HUES64 (cell line): ENCODE data around the gene MYO5B.

Source experiments
- H3K27ac ChIP-seq: 2 replicates; pipeline ENCODE4 v1.7.0; 2013; ENCODE audit warnings: low read depth, low read length, inconsistent platforms
- H3K27me3 ChIP-seq: 2 replicates; pipeline ENCODE4 v1.6.1; 2013; ENCODE audit warnings: mild to moderate bottlenecking, low read length; ENCODE audit not compliant: insufficient read depth
- H3K36me3 ChIP-seq: 2 replicates; pipeline ENCODE4 v1.6.1; 2013; ENCODE audit warnings: mild to moderate bottlenecking, low read length; ENCODE audit not compliant: insufficient read depth
- H3K4me1 ChIP-seq: 2 replicates; pipeline ENCODE4 v1.6.1; 2013; ENCODE audit warnings: mild to moderate bottlenecking, low read length, moderate library complexity; ENCODE audit not compliant: insufficient read depth
- H3K4me3 ChIP-seq: 2 replicates; pipeline ENCODE4 v1.5.1; 2013; ENCODE audit warnings: mild to moderate bottlenecking, low read length, moderate library complexity
- H3K9ac ChIP-seq: 2 replicates; pipeline ENCODE4 v1.6.1; 2013; ENCODE audit warnings: mild to moderate bottlenecking, low read depth, low read length
- H3K9me3 ChIP-seq: 2 replicates; pipeline ENCODE4 v1.6.1; 2013; ENCODE audit warnings: low read depth, low read length; ENCODE audit not compliant: insufficient read depth
- WGBS: fragments of 150-250, 120-280 bp; methylation state at CpG from one replicate; pipeline ENCODE4 v1.1.7; 2013; ENCODE audit warnings: missing lambda C conversion rate; 5-methylcytosine and 5-hydroxymethylcytosine counted together

Gene MYO5B

DNA sequence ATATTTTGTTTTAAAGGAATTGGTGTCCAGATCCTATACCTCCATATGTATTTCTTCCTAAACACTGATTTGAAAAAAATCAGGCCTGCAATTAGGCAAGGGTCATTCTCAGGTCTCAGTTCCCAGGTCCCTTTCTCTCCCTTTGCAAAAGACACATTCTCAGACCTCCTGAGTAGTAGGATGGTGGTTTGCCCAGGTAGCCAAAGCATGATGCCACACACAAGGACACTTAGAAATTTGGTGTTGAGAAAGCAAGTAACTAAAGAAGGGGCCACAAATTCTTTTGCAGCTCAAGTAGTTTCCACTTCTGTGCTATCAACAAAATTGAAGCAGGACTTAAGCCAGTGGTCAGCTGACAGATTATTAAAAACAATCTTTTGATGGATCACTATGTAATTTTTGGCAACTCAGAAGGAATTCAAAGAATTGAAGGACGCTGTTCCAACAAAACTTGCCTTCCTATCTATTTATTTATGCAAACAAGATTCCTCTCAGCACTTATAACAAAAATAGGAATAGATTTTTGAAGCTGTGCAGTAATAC is 6.6 kb upstream of the MYO5B start:
- WGBS = 100% methylated on average over 1 of the region's 1 CpG
- H3K4me3 ChIP-seq = no peak overlapping the region
- H3K27me3 ChIP-seq = peaks cover 25% of the 10 kb centered on the region
- no peak overlapping the region for H3K9ac ChIP-seq
- H3K36me3 ChIP-seq = no peaks in the 10 kb centered on the region
- no peak overlapping the region for H3K27ac ChIP-seq
- no peaks in the 10 kb centered on the region for H3K9me3 ChIP-seq
- no peaks in the 10 kb centered on the region for H3K4me1 ChIP-seq

DNA sequence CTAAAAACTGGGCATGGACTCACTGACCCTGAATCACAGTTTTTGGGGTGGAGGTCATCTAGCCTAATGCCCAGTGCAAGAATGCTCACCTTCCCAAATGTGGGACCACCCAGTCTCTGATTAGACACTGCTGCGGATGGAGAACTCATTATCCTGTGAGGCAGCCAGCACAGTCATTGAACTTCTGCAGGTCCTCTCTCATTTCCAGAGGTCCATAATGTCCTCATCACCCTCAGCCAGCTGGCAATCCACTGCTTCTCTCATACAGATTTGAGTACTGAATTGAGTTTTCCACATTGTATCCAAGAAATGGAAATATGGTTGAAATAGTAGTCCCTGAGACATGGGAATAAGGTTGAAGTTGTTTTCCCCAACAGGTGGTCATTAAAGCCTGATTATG is 5.0 kb upstream of the MYO5B start:
- H3K9ac ChIP-seq = no peak overlapping the region
- H3K36me3 ChIP-seq = no peaks in the 10 kb centered on the region
- no peaks in the 10 kb centered on the region for H3K9me3 ChIP-seq
- peaks cover 40% of the 10 kb centered on the region for H3K27me3 ChIP-seq
- no peak overlapping the region for H3K4me3 ChIP-seq
- H3K27ac ChIP-seq = no peak overlapping the region
- 92% methylated on average over 1 of the region's 1 CpG for WGBS
- no peaks in the 10 kb centered on the region for H3K4me1 ChIP-seq

DNA sequence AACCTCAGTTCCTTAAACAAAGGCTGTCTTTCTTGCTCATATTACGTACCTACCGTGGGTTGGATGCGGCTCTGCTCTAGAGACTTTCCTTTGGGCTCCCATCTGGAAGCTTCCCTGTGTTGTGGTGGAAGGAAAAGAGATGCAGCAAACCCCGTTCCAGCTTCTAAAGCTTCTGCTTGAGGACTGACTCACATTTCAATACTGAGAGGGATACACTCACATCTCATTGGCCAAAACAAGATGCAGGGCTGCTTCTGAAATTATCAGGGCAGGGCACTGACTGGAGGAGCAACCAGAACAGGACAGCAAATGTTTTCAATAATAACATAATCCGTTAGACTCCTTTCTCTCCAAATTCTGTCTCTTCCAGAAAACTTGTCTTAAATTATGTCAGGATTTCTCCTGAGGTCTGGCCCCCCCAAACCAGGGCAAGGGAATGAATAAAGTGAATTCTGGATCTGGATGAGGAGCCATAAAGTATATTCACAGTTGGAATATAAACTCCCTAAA is 4.5 kb upstream of the MYO5B start:
- no peak overlapping the region for H3K27ac ChIP-seq
- H3K27me3 ChIP-seq = peaks cover 45% of the 10 kb centered on the region
- H3K4me1 ChIP-seq = no peaks in the 10 kb centered on the region
- no peak overlapping the region for H3K9ac ChIP-seq
- no peaks in the 10 kb centered on the region for H3K36me3 ChIP-seq
- H3K9me3 ChIP-seq = no peaks in the 10 kb centered on the region
- H3K4me3 ChIP-seq = no peak overlapping the region
- 88% methylated on average over 5 of the region's 5 CpGs for whole genome bisulfite sequencing

DNA sequence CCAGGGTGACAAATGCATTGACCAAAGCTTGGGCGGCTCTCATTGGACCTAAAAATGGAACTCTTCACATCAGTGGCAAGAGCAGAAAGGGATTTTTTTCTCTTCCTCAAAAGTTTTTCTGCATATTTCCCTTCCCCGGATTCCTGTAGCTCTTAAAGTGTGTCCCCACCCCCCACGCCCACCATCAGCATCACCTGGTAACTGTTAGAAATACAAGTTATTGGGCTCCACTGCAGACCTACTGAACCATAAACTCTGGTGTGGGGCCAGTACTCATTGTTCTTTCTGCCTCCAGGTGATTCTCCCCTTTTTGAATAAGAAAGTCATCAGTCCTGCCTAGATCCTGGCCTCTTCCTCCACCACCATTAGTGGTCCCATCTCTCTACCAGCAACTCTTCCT is 1.3 kb upstream of the MYO5B start:
- H3K4me3 ChIP-seq = no peak overlapping the region
- H3K27me3 ChIP-seq = peaks cover 64% of the 10 kb centered on the region
- H3K9ac ChIP-seq = no peak overlapping the region
- no peaks in the 10 kb centered on the region for H3K36me3 ChIP-seq
- H3K27ac ChIP-seq = no peak overlapping the region
- H3K9me3 ChIP-seq = no peaks in the 10 kb centered on the region
- 0 out of 2 replicates have a peak, but pooled peaks cover 3% of the 10 kb centered on the region for H3K4me1 ChIP-seq
- WGBS = 86% methylated on average over 3 of the region's 3 CpGs

DNA sequence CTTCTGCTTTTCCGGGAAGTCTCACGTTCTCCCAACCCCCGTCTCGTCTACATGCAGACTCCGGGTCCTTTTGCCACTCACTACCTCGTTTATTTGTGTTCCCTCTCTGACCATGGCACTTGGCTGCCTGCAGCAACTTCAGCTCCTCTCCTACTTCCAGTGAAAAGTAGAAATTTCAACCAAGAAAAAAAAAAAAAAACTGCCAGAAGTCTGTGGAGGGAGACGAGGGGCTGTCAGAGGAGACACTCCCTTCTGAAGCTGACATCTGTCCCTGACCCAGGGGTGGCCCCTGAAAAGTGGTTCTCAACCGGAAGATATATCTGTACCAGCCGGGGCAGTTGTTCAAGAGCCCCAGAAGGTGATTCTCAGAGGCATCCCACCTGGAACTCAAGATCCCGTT is 742 bp upstream of the MYO5B start:
- Histone ChIP-seq H3K9ac (no peak overlapping the region), H3K27me3 (peaks cover 70% of the 10 kb centered on the region), H3K4me3 (peak overlapping the region; percentile 66), H3K27ac (no peak overlapping the region), H3K9me3 (no peaks in the 10 kb centered on the region), H3K36me3 (no peaks in the 10 kb centered on the region), H3K4me1 (0 out of 2 replicates have a peak, but pooled peaks cover 3% of the 10 kb centered on the region)
- 49% methylated on average over 10 of the region's 10 CpGs for WGBS

DNA sequence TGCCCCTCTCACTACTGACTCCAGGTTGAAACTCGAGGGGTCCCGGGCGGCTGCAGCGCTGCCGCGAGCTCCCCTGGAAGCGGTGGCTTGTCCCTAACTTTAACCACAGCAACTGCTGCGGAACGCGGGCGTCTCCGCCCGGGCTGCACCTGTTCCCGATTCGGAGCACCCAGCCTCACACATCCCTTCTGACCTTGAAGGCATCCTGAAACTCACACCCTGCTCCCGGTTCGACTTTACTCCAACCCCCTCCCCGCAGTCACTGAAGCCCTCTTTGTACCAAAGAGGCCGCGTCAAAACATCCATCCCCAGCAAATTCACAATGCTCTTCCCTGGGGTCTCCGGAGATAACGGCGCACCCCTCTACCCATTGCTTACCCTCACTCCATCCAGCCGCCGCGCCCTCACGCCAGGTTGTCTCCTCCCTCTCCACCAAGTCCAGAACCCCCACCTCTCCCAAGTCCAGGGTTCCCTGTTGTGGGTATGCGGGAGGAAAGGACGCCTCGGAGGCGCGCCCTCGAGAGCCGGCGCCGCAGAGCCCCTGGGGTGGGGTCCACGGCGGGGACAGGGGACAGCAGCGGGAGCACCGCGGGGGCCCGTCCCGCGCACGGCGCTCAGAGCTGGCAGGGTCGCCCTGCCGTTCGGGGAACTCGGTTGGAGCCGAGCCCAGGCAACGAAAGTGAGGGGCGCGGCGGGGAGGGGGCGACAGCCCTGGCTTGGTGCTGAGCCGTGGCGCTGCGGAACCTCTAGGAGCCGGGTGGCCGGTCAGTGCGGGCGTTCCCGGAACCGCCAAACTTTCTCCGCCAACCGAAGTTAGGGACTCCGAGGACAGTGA is 934 bp downstream of the MYO5B start:
- H3K4me3 ChIP-seq = peak overlapping the region; percentile 66
- H3K27me3 ChIP-seq = peaks cover 86% of the 10 kb centered on the region
- no peaks in the 10 kb centered on the region for H3K36me3 ChIP-seq
- H3K4me1 ChIP-seq = 0 out of 2 replicates have a peak, but pooled peaks cover 3% of the 10 kb centered on the region
- H3K9me3 ChIP-seq = no peaks in the 10 kb centered on the region
- peak overlapping the region; percentile 57; the same call in 1 of the 2 replicates for H3K9ac ChIP-seq
- 2% methylated on average over 68 of the region's 68 CpGs for WGBS
- H3K27ac ChIP-seq = no peak overlapping the region

DNA sequence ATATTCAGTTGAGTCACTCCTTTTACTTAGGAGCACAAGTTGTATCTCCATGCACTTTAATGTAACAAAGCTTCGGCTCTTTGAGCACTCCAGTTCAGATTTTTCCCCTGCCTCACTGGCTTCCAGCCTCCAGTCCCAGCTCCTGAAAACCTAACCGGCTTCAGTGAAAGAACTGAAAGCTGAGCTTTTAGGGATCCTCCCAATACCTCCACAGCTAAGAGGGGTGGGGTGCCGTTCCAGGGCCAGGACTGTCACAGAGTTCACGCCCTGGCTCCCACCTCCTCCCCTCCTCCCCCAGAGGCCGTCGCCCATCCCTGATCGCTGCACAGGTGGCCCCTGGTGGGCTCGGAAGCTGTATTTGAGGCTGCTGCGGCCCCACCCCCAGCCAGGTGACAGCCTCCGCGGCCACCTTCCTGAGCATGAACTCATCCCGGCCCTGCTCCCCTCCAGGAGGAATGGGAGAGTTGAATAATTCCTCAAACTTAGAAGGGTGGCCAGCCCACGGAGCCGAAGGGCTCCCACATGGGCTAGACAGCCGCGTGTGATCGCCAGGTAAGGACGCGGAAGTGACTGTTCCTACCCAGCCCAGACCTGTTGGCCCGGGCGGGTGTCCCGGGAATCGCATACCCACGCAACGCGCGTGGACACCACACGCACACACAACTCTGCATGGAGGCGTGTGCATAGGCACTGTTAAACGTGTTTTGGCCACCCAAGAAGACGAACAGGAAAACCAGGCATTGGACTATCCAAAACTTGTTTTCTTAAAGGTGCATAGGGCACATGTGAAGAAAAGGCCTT is 1.8 kb downstream of the MYO5B start:
- Histone ChIP-seq H3K4me3 (peak overlapping the region; percentile 66), H3K27ac (no peak overlapping the region), H3K4me1 (0 out of 2 replicates have a peak, but pooled peaks cover 3% of the 10 kb centered on the region), H3K36me3 (no peaks in the 10 kb centered on the region), H3K9me3 (no peaks in the 10 kb centered on the region), H3K9ac (no peak overlapping the region), H3K27me3 (peaks cover 90% of the 10 kb centered on the region)
- WGBS = 12% methylated on average over 31 of the region's 31 CpGs

DNA sequence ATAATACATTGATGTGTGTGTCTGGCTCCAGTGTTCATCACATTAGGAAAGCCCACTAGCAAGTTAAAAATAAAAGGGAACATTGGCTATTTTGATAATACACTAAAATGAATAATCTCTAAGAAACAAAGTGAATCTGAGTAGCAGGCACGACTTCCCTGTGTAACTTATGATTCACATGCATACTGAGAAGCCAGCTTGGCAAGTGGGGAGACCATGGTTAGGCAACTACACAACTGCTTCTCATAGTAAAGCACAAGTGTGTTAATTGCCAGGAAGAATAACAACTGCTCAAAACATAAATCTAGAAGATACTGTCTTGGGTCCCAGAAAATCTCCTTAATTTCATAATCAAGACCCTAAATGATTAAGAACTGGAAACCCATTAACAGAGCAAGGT is 4.0 kb downstream of the MYO5B start:
- H3K4me1 ChIP-seq = 0 out of 2 replicates have a peak, but pooled peaks cover 3% of the 10 kb centered on the region
- H3K9me3 ChIP-seq = no peaks in the 10 kb centered on the region
- no peak overlapping the region for H3K4me3 ChIP-seq
- WGBS = 64% methylated on average over 1 of the region's 1 CpG
- H3K27me3 ChIP-seq = peaks cover 71% of the 10 kb centered on the region
- no peak overlapping the region for H3K9ac ChIP-seq
- no peak overlapping the region for H3K27ac ChIP-seq
- no peaks in the 10 kb centered on the region for H3K36me3 ChIP-seq

DNA sequence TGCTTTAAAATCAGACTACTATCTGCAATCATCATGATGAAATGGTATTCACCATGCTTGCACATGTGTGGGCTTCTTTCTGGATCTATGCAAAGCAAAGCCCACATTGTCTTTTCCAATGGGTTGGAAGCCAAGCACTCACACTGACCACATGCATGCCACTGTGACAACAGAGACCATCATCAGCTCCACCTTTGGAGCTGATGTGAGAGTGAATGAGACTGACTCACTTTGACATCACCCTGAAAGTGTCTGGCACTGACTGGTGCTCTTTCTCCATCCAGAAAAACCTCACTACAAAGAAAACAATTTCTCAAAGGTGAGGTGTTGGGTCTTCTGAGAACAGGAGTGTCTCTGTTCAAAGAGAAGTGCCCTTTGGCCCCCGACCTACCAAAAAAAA is 4.7 kb downstream of the MYO5B start:
- Histone ChIP-seq H3K9me3 (no peaks in the 10 kb centered on the region), H3K36me3 (no peaks in the 10 kb centered on the region), H3K4me1 (0 out of 2 replicates have a peak, but pooled peaks cover 3% of the 10 kb centered on the region), H3K4me3 (no peak overlapping the region), H3K27me3 (peaks cover 64% of the 10 kb centered on the region), H3K9ac (no peak overlapping the region), H3K27ac (no peak overlapping the region)
- 57% methylated on average over 1 of the region's 1 CpG for WGBS

DNA sequence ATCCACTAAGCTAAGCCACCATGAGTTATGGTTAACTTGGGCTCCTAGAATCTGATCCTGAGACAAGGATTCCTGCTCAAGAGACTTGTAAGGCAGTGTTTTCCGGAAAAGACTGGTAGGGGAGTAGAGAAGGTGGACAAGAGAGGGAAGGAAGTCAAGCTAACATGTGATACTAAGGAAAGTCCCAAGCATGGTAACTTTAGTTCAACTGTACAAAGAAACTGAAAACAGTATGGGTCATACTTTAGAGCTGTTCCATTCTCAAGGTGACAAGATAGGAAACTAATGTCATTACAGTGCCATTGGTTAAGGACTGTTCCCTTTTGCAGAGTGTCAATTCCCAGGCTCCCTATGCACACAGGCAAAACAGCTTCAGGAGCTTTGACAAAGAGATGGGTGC is 5.8 kb downstream of the MYO5B start:
- Histone ChIP-seq H3K4me1 (0 out of 2 replicates have a peak, but pooled peaks cover 3% of the 10 kb centered on the region), H3K36me3 (no peaks in the 10 kb centered on the region), H3K9ac (no peak overlapping the region), H3K27me3 (peaks cover 54% of the 10 kb centered on the region), H3K4me3 (no peak overlapping the region), H3K9me3 (no peaks in the 10 kb centered on the region), H3K27ac (no peak overlapping the region)
- WGBS = 90% methylated on average over 1 of the region's 1 CpG

DNA sequence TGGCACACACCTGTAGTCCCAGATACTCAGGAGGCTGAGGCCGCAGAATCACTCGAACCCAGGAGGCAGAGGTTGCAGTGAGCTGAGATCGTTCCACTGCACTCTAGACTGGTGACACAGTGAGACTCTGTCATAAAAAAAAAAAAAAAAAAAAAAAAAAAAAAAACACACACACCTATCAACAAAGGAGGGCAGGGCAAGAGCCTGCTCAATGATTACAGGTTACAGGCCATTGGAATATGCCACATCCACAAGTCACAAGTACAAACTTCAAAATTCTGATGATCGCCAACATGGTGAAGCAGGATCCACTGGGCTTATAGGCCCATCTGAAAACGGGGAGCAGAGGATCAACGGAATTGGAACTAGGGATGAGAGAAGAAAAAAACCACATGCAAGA is 6.3 kb downstream of the MYO5B start:
- WGBS = 90% methylated on average over 6 of the region's 6 CpGs
- no peak overlapping the region for H3K27ac ChIP-seq

More for the DNA sequence above, 6.3 kb downstream of the MYO5B start:
- Histone ChIP-seq H3K4me1 (0 out of 2 replicates have a peak, but pooled peaks cover 3% of the 10 kb centered on the region), H3K9me3 (no peaks in the 10 kb centered on the region), H3K9ac (no peak overlapping the region), H3K36me3 (no peaks in the 10 kb centered on the region), H3K4me3 (no peak overlapping the region), H3K27me3 (peaks cover 49% of the 10 kb centered on the region)
